Measurements from ENCODE around the gene DRC1.

DNA sequence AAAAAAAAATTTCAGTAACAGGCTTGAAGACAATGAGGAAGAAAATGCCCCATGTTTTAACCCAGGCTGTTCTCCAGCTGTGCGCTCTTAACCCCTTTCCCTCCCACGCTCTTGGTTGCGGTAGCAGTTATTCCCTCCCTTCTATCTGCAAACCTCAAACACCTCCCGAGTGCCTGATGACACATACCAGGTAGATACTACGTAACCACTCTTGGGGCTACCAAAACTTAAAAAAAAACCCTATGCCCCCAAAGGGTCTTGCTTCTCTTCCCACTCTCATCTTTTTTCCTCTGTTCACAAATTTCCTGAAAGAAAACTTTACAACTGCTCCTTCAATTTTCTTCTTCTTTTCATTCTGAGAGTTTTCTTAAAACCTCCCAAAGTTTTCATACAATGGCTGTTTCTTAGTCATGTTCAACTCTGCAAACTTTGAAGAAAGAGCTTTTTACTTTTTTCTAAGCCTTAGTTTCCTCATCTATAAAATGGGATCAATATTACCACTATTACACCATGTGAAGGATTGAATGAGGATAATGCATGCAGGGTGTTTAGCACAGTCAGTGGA lies 4.9 kb upstream of the DRC1 start:
- no peak for TF ChIP-seq POLR2AphosphoS5 (IDR thresholded peaks at IDR 0.05; ENCODE audit: low read depth, low read length)
- TF ChIP-seq REST (IDR thresholded peaks at IDR 0.05; ENCODE audit: insufficient read depth in 1 of 2, low read depth in 2 of 2, low read length in 2 of 2), result no peak
- TF ChIP-seq SIN3A (IDR thresholded peaks at IDR 0.05; ENCODE audit: borderline replicate concordance, insufficient read depth, low read length), result no peak
- TF ChIP-seq TAF1 (IDR thresholded peaks at IDR 0.05; ENCODE audit: borderline replicate concordance, insufficient read depth, low read length), result no peak
